ENCODE data around the gene NIPBL. TPM values are rescaled to one million over a fixed set of nuclear protein-coding genes. Genes with fewer than 3 reads are reported as not detected.
"Not testable (repeated sequence)": the region's sequence is repeated elsewhere in the genome, so short reads cannot be mapped to it uniquely, and the experiment has no call there.

The NIPBL gene
- total and polyA plus RNA-seq, 2 of the 13 experiments (the other 11 are each of a cell fraction or from before 2014, with no cell fraction given), result 12.3 to 32.3 TPM

DNA sequence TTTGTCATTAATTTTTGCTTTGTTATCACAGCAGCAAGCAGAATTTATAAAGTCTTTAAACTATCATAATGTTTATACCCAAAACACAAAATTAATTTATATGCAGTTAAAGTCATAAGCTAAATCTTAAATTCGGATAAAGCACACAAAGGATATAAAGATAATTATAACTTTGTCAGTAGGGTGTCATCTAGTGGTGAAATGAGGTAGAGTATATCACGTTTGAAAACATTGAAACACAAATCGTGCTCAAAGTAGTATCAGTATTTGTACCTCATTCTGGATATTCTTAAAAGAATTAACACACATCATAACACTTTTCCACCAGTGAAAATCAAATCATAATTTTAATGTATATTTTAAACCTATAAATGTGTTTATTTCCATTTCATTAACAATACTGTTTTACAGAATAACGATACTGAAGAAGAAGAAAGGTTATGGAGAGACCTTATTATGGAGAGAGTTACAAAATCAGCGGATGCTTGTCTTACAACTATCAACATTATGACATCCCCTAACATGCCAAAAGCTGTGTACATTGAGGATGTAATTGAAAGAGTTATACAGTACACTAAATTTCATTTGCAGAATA, 129.5 kb downstream of the NIPBL start:
- Histone ChIP-seq H3K27ac (ENCODE audit: extremely low read length, insufficient read depth, low read length) (no peak overlapping the region), H4K20me1 (ENCODE audit: insufficient read depth, low read length) (0 out of 2 replicates have a peak, but pooled peaks cover 8% of the 10 kb centered on the region), H3K27me3 (ENCODE audit: control insufficient read depth in 1 of 2, insufficient read depth in 2 of 2, low read length in 2 of 2) (no peaks in the 10 kb centered on the region), H3K4me1 (ENCODE audit: insufficient read depth, low read length) (peaks cover 15% of the 10 kb centered on the region), H2AFZ (ENCODE audit: low read length) (no peak overlapping the region), H3K9me3 (ENCODE audit: low read length) (no peaks in the 10 kb centered on the region), H3K36me3 (replicated peaks in 1 of 2; ENCODE audit: control insufficient read depth in 1 of 2, insufficient read depth in 2 of 2, low read length in 2 of 2) (peaks cover 1 to 35% of the 10 kb centered on the region in 2 experiments; a peak in 4 of 5 replicates), H3K9ac (ENCODE audit: insufficient read depth, low read depth, low read length) (no peak overlapping the region), H3K79me2 (ENCODE audit: insufficient read depth, low read length) (no peaks in the 10 kb centered on the region), H3K4me3 (replicated peaks in 1 of 3; ENCODE audit: insufficient read depth in 1 of 3, low read depth in 2 of 3, low read length in 3 of 3) (no peak overlapping the region), H3K4me2 (ENCODE audit: low read depth, low read length) (no peak overlapping the region)
- CTCF ChIA-PET (ENCODE audit: low intra/inter-chr PET ratio, low total read pairs), result interaction anchor here (1.9 kb wide), 1 partner anchor 277 kb away, joined by 6 read pairs; no protein-coding TSS in a partner anchor
- intact Hi-C loops (cut with micrococcal nuclease; ENCODE audit: unreplicated experiment) (loop anchor here (1.0 kb wide), 1 partner anchor 266 kb away; no protein-coding TSS in a partner anchor), in situ Hi-C loops (cut with HindIII; ENCODE audit: extremely low pct_ligation_motif_present, low pct_unique_long_range_greater_than_20kb) (loop anchor here (10.0 kb wide), 1 partner anchor 271 kb away; no protein-coding TSS in a partner anchor)
- ATAC-seq (no peak), DNase-seq (ENCODE audit: low spot score) (peak; percentile 7), FAIRE-seq (peak; percentile 69)
- POLR2A ChIA-PET, result no interaction called here
- TF ChIP-seq, protein P1, sequence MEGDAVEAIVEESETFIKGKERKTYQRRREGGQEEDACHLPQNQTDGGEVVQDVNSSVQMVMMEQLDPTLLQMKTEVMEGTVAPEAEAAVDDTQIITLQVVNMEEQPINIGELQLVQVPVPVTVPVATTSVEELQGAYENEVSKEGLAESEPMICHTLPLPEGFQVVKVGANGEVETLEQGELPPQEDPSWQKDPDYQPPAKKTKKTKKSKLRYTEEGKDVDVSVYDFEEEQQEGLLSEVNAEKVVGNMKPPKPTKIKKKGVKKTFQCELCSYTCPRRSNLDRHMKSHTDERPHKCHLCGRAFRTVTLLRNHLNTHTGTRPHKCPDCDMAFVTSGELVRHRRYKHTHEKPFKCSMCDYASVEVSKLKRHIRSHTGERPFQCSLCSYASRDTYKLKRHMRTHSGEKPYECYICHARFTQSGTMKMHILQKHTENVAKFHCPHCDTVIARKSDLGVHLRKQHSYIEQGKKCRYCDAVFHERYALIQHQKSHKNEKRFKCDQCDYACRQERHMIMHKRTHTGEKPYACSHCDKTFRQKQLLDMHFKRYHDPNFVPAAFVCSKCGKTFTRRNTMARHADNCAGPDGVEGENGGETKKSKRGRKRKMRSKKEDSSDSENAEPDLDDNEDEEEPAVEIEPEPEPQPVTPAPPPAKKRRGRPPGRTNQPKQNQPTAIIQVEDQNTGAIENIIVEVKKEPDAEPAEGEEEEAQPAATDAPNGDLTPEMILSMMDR (CRISPR knock-in tag; IDR thresholded peaks at IDR 0.05), result peak; percentile 46
- TF ChIP-seq ZNF224 (CRISPR knock-in tag; IDR thresholded peaks at IDR 0.05) (no peak), SMC3 (IDR thresholded peaks at IDR 0.05; ENCODE audit: low read length) (peak; percentile 14; the same call in 1 of the 2 replicates), STAG1 (CRISPR knock-in tag; IDR thresholded peaks at IDR 0.05) (peak; percentile 40; the same call in 1 of the 2 replicates)
- TF ChIP-seq, protein P2, sequence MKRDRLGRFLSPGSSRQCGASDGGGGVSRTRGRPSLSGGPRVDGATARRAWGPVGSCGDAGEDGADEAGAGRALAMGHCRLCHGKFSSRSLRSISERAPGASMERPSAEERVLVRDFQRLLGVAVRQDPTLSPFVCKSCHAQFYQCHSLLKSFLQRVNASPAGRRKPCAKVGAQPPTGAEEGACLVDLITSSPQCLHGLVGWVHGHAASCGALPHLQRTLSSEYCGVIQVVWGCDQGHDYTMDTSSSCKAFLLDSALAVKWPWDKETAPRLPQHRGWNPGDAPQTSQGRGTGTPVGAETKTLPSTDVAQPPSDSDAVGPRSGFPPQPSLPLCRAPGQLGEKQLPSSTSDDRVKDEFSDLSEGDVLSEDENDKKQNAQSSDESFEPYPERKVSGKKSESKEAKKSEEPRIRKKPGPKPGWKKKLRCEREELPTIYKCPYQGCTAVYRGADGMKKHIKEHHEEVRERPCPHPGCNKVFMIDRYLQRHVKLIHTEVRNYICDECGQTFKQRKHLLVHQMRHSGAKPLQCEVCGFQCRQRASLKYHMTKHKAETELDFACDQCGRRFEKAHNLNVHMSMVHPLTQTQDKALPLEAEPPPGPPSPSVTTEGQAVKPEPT (CRISPR knock-in tag; IDR thresholded peaks at IDR 0.05; ENCODE audit: low read depth), result no peak
- TSS peak; percentile 14 for BruUV-seq (replicated peaks)
- 68% methylated on average over 5 of the region's 5 CpGs for WGBS (ENCODE audit: low lambda C conversion rate)

DNA sequence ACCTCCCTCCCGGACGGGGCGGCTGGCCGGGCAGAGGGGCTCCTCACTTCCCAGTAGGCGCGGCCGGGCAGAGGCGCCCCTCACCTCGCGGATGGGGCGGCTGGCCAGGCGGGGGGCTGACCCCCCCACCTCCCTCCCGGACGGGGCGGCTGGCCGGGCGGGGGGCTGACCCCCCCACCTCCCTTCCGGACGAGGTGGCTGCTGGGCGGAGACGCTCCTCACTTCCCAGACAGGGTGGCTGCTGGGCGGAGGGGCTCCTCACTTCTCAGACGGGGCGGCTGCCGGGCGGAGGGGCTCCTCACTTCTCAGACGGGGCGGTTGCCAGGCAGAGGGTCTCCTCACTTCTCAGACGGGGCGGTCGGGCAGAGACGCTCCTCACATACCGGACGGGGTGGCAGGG, 136.6 kb downstream of the NIPBL start:
- BruUV-seq (replicated peaks); FAIRE-seq; H3K4me2 ChIP-seq (ENCODE audit: low read depth, low read length); H3K27ac ChIP-seq (ENCODE audit: extremely low read length, insufficient read depth, low read length); H3K9me3 ChIP-seq (ENCODE audit: low read length); CTCF ChIA-PET (ENCODE audit: low intra/inter-chr PET ratio, low total read pairs); POLR2A ChIA-PET; H3K9ac ChIP-seq (ENCODE audit: insufficient read depth, low read depth, low read length); H4K20me1 ChIP-seq (ENCODE audit: insufficient read depth, low read length); in situ Hi-C loops (cut with HindIII; ENCODE audit: extremely low pct_ligation_motif_present, low pct_unique_long_range_greater_than_20kb); intact Hi-C loops (cut with micrococcal nuclease; ENCODE audit: unreplicated experiment); H3K4me1 ChIP-seq (ENCODE audit: insufficient read depth, low read length); H3K27me3 ChIP-seq (ENCODE audit: control insufficient read depth in 1 of 2, insufficient read depth in 2 of 2, low read length in 2 of 2); H3K79me2 ChIP-seq (ENCODE audit: insufficient read depth, low read length); DNase-seq (ENCODE audit: low spot score); ATAC-seq; H2AFZ ChIP-seq (ENCODE audit: low read length); H3K4me3 ChIP-seq (replicated peaks in 1 of 3; ENCODE audit: insufficient read depth in 1 of 3, low read depth in 2 of 3, low read length in 3 of 3): not testable (repeated sequence)
- WGBS (ENCODE audit: low lambda C conversion rate), result 100% methylated on average over 6 of the region's 34 CpGs
- peaks cover 1 to 20% of the 10 kb centered on the region in 2 experiments; a peak in 4 of 5 replicates for H3K36me3 ChIP-seq (replicated peaks in 1 of 2; ENCODE audit: control insufficient read depth in 1 of 2, insufficient read depth in 2 of 2, low read length in 2 of 2)

Measured in HepG2 (cell line).